SJSA1 (cell line): ENCODE results near the gene THSD7B. TPM values are rescaled to one million over a fixed set of nuclear protein-coding genes. Genes with fewer than 3 reads are reported as not detected.
A peak's percentile ranks its signal among the peaks of the same experiment; 100 is the strongest.

Source experiments
- DNase-seq, 2 experiments: peaks; one replicate each; pipeline ENCODE4 v3.0.0-alpha.2; 2015 to 2020; ENCODE audit warnings: low spot score in 2 of 2, low read depth in 1 of 2
- H3K27ac ChIP-seq: fragments of 250-450 bp; sonication (Bioruptor Pico); 2 replicates; pipeline ENCODE4 v1.5.1; 2020; ENCODE audit warnings: mild to moderate bottlenecking, moderate library complexity
- H3K27me3 ChIP-seq: fragments of 250-450 bp; sonication (Bioruptor Pico); replicated peaks from 2 replicates; pipeline ENCODE4 v1.5.1; 2020; ENCODE audit warnings: mild to moderate bottlenecking, moderate library complexity
- H3K36me3 ChIP-seq: fragments of 250-450 bp; sonication (Bioruptor Pico); 2 replicates; pipeline ENCODE4 v1.5.1; 2020; ENCODE audit warnings: mild to moderate bottlenecking
- H3K4me1 ChIP-seq: fragments of 250-450 bp; sonication (Bioruptor Pico); replicated peaks from 2 replicates; pipeline ENCODE4 v1.6.1; 2021; ENCODE audit warnings: mild to moderate bottlenecking
- H3K4me3 ChIP-seq: fragments of 250-450 bp; sonication (Bioruptor Pico); 2 replicates; pipeline ENCODE4 v1.5.1; 2020; ENCODE audit warnings: mild to moderate bottlenecking
- H3K9me3 ChIP-seq: fragments of 250-450 bp; sonication (Bioruptor Pico); replicated peaks from 2 replicates; pipeline ENCODE4 v1.5.1; 2020; ENCODE audit warnings: mild to moderate bottlenecking
- total RNA-seq: library from RNA; depleted of rRNA; stranded (reverse); fragments of >200 nt; shearing (Covaris generic); gene quantifications from 2 replicates; pipeline ENCODE4 v1.2.3, GENCODE V29; 2014

Gene THSD7B
- total RNA-seq, 1 experiment from 2014 or later, result 0.16 TPM

DNA sequence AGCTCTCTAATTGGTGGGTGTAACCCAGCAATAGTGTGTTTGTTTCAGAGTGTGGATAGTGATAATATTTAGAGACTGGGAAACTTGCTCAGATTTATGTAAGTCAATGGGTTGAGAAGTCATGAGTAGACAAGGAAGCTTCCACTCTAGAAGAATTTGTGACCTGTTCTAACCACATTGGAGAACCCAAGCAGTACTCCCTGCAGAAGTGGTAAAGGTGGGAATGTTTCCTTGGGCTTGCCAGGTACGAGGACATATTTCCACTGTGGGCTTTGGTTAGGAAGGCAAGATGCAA, 350.4 kb downstream of the THSD7B start:
- Histone ChIP-seq H3K27ac (peak overlapping the region; percentile 75), H3K27me3 (no peaks in the 10 kb centered on the region), H3K4me3 (no peak overlapping the region), H3K36me3 (no peaks in the 10 kb centered on the region), H3K4me1 (peaks cover 45% of the 10 kb centered on the region), H3K9me3 (no peaks in the 10 kb centered on the region)
- DNase-seq, result no peak

DNA sequence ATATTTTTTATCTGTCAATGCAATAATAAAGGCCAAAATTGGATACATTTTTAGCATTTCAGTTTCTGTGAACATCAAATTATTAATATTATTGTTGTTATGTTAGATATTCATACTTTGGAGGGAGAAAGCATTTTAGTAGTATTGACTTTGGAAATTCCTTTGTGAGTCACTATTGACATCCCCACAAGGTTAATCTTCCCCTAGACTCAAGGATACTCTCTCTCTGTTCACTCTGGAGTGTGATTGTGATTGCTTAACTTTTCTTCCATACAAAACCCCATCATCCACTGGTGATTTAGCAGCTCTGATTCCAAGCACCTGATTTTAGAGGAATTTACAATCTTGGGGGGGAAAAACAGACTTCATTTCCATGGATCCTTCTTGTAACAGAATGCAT, 352.0 kb downstream of the THSD7B start:
- no peak overlapping the region for H3K4me3 ChIP-seq
- H3K36me3 ChIP-seq, result no peaks in the 10 kb centered on the region
- H3K9me3 ChIP-seq, result no peaks in the 10 kb centered on the region
- peak in 1 of 2 experiments; percentile 6 for DNase-seq
- H3K4me1 ChIP-seq, result peaks cover 45% of the 10 kb centered on the region
- H3K27me3 ChIP-seq, result no peaks in the 10 kb centered on the region
- H3K27ac ChIP-seq, result peak overlapping the region; percentile 75; the same call in 1 of the 2 replicates

DNA sequence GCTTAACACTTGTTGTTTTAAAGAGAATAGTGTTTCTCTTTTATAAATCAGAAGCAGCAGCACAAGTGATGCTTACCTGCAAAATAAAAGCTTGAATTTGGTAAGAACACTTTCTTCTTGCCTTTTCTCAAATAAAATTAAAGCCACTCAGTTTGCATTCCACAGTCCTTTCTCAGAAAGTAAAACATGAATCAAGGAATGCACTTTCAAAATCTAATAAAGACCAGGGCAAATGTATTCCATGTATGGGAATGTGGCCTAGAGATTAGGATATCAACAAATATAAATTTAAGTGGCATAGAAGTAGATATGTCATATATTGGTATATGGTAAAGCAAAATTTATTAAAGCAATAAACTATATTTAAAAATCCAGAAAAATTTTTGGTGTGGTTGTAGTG, 352.8 kb downstream of the THSD7B start:
- Histone ChIP-seq H3K4me3 (no peak overlapping the region), H3K36me3 (no peaks in the 10 kb centered on the region), H3K9me3 (no peaks in the 10 kb centered on the region), H3K4me1 (peaks cover 48% of the 10 kb centered on the region), H3K27me3 (no peaks in the 10 kb centered on the region), H3K27ac (peak overlapping the region; percentile 1; the same call in 1 of the 2 replicates)
- DNase-seq, result peak in 1 of 2 experiments; percentile 27

DNA sequence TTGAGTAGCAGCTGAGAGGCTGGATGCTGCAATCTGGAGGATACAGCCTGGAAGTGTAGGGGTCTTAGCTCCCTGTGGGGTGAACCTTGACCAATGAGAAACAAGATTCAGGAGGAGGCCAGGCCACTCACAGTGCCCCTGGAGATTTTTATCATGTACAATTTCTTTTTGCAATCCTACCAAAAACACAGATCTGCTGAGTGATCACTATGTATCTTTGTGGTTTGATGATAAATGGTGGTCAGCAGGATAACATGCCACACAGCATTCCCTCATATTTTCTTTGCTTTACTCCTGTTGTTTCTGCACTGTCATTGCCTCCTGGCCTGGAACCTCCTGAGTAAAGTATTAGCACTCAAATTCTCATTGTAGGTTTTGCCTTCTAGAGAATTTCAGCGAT, 357.9 kb downstream of the THSD7B start:
- H3K4me1 ChIP-seq, result peaks cover 13% of the 10 kb centered on the region
- H3K27me3 ChIP-seq, result no peaks in the 10 kb centered on the region
- no peaks in the 10 kb centered on the region for H3K36me3 ChIP-seq
- no peak overlapping the region for H3K27ac ChIP-seq
- H3K4me3 ChIP-seq, result no peak overlapping the region
- DNase-seq, result peak in 1 of 2 experiments; percentile 12
- H3K9me3 ChIP-seq, result no peaks in the 10 kb centered on the region

DNA sequence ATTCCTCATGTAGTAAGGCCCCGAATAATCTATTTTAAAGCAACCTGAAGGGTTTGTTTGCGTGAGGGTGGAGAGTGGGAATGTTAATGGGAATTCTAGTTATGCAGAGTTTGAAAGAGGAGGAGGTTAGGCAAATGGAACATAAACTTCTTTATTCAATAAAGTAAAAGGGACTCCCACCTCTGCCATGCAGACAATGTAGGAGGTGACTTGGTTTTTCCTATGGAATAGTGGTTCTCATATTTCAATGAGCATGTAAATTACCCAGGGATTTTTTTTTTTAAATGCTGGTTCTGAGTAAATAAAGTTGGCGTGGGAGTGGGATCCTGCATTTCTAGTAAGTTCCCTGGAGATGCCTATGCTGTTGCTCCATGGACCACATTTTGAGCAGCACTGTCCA, 367.9 kb downstream of the THSD7B start:
- no peak for DNase-seq
- Histone ChIP-seq H3K4me3 (no peak overlapping the region), H3K27ac (no peak overlapping the region), H3K4me1 (no peaks in the 10 kb centered on the region), H3K9me3 (no peaks in the 10 kb centered on the region), H3K36me3 (no peaks in the 10 kb centered on the region), H3K27me3 (0 out of 2 replicates have a peak, but pooled peaks cover 4% of the 10 kb centered on the region)

DNA sequence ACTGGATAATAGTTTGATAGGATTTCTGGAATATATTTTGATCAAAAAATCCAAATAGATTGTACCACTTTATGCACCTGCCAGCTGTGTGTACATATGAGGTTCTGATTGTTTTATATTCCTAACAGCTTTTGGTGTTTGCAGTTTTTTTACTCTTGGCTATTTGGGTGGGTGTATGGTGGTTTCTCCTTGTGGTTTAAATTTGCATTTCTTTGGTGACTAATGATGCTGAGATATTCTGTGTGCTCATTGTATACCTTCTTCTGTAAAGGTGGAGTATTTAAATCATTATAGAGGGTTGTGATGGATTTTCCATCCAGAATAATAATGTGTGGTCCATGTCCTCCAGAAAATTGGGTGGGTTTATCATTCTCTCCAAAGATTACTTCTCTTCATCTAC, 372.9 kb downstream of the THSD7B start:
- Histone ChIP-seq H3K9me3 (no peaks in the 10 kb centered on the region), H3K4me3 (no peak overlapping the region), H3K27ac (no peak overlapping the region), H3K27me3 (no peaks in the 10 kb centered on the region; the same call in 1 of the 2 replicates), H3K4me1 (no peaks in the 10 kb centered on the region), H3K36me3 (no peaks in the 10 kb centered on the region)
- no peak for DNase-seq

DNA sequence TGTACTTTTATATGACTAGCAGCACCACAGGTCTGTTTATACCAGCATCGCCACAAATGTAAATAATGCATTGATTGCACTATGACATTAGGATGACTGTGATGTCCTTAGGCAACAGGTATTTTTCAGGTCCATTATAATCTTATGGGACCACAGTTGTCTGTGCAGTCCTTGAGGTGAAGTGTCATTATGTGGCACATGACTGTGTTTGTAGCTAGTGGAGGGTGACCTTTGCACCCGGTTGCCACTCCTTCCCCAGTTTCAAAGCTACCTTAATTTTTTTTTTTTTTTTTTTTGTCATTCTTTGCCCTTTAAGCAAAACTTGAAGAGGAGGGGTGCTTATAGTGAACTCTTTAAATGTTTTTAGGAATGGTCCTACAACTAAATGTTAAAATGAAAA, 386.4 kb downstream of the THSD7B start:
- H3K4me1 ChIP-seq, result no peaks in the 10 kb centered on the region
- no peak for DNase-seq
- H3K9me3 ChIP-seq, result no peaks in the 10 kb centered on the region
- no peaks in the 10 kb centered on the region for H3K36me3 ChIP-seq
- H3K27ac ChIP-seq, result no peak overlapping the region
- H3K4me3 ChIP-seq, result no peak overlapping the region
- no peaks in the 10 kb centered on the region for H3K27me3 ChIP-seq

DNA sequence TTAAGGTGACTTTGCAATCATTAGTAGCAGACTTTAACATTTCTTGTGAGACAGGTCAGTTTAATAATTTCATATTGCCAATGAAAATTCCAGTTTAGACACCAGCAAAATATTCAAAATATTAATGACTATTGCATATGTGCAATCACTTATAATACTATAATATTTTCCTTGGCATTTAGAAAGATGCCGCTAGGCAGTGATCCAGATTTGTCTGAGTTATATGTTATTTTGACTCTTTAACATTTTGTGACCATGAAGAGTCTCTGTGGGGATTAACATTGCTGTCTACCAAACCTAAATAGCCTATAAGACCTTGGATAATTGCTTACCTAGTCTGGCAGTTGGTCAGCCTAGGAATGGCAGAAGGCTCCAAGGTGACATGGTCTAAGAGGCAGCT, 389.6 kb downstream of the THSD7B start:
- Histone ChIP-seq H3K9me3 (no peaks in the 10 kb centered on the region), H3K36me3 (no peaks in the 10 kb centered on the region), H3K27me3 (no peaks in the 10 kb centered on the region), H3K4me1 (no peaks in the 10 kb centered on the region), H3K4me3 (no peak overlapping the region), H3K27ac (no peak overlapping the region)
- no peak for DNase-seq

DNA sequence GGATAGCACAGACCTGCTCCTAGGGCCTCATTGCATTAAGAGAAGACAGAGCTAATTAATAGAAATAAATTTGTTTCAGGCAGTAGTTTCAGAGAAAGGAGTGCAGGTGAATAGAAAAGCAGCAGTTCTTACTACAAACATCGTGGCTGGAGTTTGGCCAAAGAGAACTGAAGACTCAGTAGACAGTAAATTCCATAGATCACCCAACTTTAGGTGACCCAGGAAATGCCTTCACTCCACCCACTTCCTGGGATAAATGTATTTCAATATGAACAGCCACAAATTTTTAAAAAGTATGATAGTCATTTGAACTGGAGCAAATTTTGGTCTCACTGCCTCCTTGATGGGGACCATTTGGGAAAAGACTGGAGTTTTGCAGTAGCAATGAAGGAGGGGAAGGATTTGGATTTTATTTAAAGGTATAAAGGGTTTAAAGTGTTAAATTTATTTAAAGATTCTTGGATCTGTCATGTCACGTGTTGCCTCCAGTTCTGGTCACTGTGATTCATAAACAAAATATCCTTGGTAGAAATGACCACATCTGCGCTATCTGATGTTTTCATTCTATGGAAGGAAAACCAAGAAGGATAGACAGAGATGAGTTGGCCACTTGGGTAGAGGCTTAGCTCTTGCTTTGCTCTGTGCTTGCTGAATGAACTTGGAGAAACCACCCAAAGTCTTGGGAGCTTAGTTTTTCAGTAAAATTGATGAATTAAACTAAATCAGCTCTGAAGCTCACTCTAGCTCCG, 390.2 kb downstream of the THSD7B start:
- Histone ChIP-seq H3K36me3 (no peaks in the 10 kb centered on the region), H3K9me3 (no peaks in the 10 kb centered on the region), H3K27ac (no peak overlapping the region), H3K4me1 (no peaks in the 10 kb centered on the region), H3K27me3 (no peaks in the 10 kb centered on the region), H3K4me3 (no peak overlapping the region)
- DNase-seq, result no peak

DNA sequence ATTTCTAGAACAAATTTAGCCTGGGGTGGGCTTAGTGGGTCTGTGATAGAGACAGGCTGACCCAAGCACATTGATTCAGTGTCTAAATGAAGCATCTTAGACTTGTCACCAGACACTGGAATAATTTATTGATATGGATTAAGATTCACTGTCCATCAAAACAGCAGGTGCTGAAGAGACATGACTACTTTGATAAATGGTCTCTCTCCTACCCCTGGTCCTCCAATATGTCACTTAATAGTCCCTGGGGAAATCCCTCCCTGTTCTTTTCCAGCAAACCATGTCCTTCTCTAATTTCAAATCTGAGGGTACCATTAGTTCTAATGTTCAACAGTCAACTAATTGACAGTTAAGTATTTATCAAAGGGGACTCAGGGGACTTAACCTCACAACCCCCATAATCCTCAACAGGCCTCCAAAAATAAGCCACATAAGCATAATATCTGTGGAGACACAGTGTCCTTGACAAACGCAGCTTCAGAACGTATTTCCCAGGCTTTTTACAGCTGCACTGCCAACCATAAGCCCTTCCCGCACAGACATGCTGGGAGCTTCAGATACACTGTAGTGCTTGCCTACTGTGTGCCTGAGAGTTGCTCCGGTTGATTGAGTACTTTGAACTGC, 391.0 kb downstream of the THSD7B start:
- no peak overlapping the region for H3K4me3 ChIP-seq
- no peaks in the 10 kb centered on the region for H3K4me1 ChIP-seq
- H3K36me3 ChIP-seq, result no peaks in the 10 kb centered on the region
- no peak overlapping the region for H3K27ac ChIP-seq
- H3K9me3 ChIP-seq, result no peaks in the 10 kb centered on the region
- H3K27me3 ChIP-seq, result no peaks in the 10 kb centered on the region
- no peak for DNase-seq

DNA sequence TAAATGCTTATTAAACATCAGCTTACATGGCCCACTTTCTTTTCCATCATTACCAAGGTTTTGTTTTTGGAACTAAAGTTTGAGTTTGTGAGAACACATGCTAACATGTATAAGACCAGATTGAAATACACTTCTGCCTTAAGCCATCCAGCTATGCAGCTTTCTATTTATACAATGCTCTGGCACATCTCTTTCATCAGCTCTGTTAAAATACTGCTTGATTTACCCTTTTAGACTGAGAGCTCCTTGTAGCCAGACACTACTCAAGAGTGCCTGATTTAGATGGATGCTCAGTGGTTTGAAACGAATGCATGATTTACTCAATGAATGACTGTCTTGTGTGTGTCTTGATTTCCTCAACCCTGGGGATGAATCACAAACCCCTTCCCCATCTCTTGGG, 392.5 kb downstream of the THSD7B start:
- Histone ChIP-seq H3K4me1 (no peaks in the 10 kb centered on the region), H3K4me3 (no peak overlapping the region), H3K27ac (no peak overlapping the region), H3K36me3 (no peaks in the 10 kb centered on the region), H3K9me3 (no peaks in the 10 kb centered on the region), H3K27me3 (no peaks in the 10 kb centered on the region)
- DNase-seq, result no peak

DNA sequence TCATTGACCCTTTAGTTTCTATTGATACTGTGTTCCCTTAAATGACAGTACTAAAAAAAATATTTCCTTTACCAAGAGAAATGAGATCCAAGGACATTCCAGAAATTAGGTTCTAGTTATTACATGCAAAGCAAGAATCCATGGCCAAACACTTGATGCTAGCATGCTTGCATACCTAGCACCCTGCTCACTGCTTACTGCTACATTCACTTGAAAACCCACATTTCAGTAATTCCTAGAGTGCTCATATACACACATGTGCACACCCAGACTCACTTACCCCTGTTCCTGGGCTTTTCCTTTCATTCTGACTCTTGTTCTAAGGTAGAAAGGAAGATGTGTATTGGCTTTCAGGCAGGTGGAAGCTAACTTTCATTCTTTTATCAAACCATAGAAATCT, 395.9 kb downstream of the THSD7B start:
- Histone ChIP-seq H3K27me3 (no peaks in the 10 kb centered on the region), H3K4me3 (no peak overlapping the region), H3K36me3 (no peaks in the 10 kb centered on the region), H3K9me3 (no peaks in the 10 kb centered on the region), H3K27ac (no peak overlapping the region), H3K4me1 (no peaks in the 10 kb centered on the region)
- no peak for DNase-seq

DNA sequence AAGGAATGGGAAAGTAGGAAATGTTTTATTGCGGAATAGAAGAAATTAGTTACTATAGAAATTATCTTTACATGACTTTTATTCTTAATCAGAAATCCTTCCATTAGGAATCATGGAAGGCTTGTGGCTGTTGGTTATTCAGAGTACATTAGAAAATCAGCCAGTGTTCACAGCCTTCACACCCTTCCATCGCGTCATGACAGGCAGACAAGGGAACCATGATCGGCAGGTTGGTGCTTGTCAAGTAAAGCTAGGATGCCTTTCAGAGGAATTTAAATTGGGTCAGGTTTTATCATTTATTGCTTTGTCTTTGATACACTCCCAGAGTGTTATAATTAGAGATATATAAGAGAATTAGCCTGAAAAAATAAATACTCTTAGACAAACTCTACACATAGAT, 400.6 kb downstream of the THSD7B start:
- Histone ChIP-seq H3K4me3 (no peak overlapping the region), H3K27ac (no peak overlapping the region), H3K36me3 (no peaks in the 10 kb centered on the region), H3K9me3 (no peaks in the 10 kb centered on the region), H3K4me1 (peaks cover 6% of the 10 kb centered on the region), H3K27me3 (no peaks in the 10 kb centered on the region)
- no peak for DNase-seq

DNA sequence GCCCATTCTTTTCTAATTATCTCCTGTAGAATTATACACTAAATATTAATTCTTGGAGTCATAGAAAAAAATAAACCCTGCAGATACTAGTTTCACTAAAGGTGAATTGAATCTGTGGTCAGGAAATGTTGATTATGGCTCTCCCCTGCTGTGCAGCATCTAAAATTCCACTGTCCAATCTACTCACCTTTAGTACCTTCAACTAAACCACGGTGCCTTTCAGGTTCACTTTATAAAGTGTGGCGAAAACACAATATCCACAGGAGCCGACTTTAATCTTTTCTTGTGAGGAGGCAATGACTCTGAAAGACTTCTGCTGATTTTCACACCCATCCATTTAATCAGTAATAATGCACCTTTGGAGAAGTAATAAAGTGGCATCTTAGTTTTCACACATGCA, 402.3 kb downstream of the THSD7B start:
- H3K36me3 ChIP-seq, result no peaks in the 10 kb centered on the region
- H3K4me3 ChIP-seq, result no peak overlapping the region
- no peak overlapping the region for H3K27ac ChIP-seq
- no peak for DNase-seq
- peaks cover 6% of the 10 kb centered on the region for H3K4me1 ChIP-seq
- no peaks in the 10 kb centered on the region for H3K9me3 ChIP-seq
- no peaks in the 10 kb centered on the region for H3K27me3 ChIP-seq

DNA sequence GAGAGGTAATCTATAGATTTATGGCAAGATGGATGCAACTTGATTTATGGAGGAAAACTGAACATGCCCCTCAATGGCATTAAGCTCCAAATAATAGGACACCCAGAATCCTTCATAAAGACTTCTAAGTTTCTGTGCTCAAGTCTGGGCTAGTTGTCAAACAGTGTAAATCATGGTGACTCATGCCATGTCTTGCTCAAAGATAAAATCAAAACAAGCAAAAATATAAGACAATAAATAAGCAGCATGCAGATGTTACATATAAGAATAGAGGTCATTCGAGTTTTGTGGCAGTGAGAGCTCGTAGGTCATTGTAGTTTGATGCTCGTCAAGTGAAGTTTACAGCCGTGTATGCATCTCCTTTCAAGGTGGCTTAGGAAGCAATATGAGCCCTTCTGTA, 403.2 kb downstream of the THSD7B start:
- H3K27ac ChIP-seq, result no peak overlapping the region
- H3K4me1 ChIP-seq, result peaks cover 6% of the 10 kb centered on the region
- no peaks in the 10 kb centered on the region for H3K36me3 ChIP-seq
- peak in 1 of 2 experiments; percentile 23 for DNase-seq
- H3K4me3 ChIP-seq, result no peak overlapping the region
- H3K27me3 ChIP-seq, result no peaks in the 10 kb centered on the region
- no peaks in the 10 kb centered on the region for H3K9me3 ChIP-seq
